NCI-H128 (cell line): Measurements from ENCODE around the gene PADI1.

Experiments used
- DNase-seq: peaks from one replicate; lab custom pipeline; 2025; ENCODE audit not compliant: unreplicated experiment; lab: John Stamatoyannopoulos, UW

PADI1 gene

GRCh38 chr1:17196496-17197185, 8.3 kb upstream of the PADI1 start:
- no peak for DNase-seq

- no peak for DNase-seq
Observed at GRCh38 chr1:17197696-17198095, 7.2 kb upstream of the PADI1 start.

GRCh38 chr1:17198476-17199258, 6.3 kb upstream of the PADI1 start:
- no peak for DNase-seq

- DNase-seq = no peak
Observed at GRCh38 chr1:17199267-17200044, 5.5 kb upstream of the PADI1 start.

GRCh38 chr1:17200246-17200645, 4.7 kb upstream of the PADI1 start:
- DNase-seq = no peak

- DNase-seq = no peak
Observed at GRCh38 chr1:17200756-17201155, 4.2 kb upstream of the PADI1 start.

GRCh38 chr1:17201201-17202021, 3.5 kb upstream of the PADI1 start:
- DNase-seq = no peak

GRCh38 chr1:17205652-17206051, 724 bp downstream of the PADI1 start:
- no peak for DNase-seq

- DNase-seq = no peak
Observed at GRCh38 chr1:17206196-17206595, 1.3 kb downstream of the PADI1 start.

- DNase-seq = no peak
Observed at GRCh38 chr1:17207046-17207445, 2.1 kb downstream of the PADI1 start.

GRCh38 chr1:17207540-17207939, 2.6 kb downstream of the PADI1 start:
- no peak for DNase-seq

- DNase-seq = no peak
Observed at GRCh38 chr1:17207966-17208418, 3.1 kb downstream of the PADI1 start.

- DNase-seq = no peak
Observed at GRCh38 chr1:17208546-17208945, 3.6 kb downstream of the PADI1 start.

GRCh38 chr1:17209430-17209829, 4.5 kb downstream of the PADI1 start:
- no peak for DNase-seq

- no peak for DNase-seq
Observed at GRCh38 chr1:17210176-17210575, 5.2 kb downstream of the PADI1 start.

GRCh38 chr1:17211377-17211776, 6.4 kb downstream of the PADI1 start:
- DNase-seq = no peak

- no peak for DNase-seq
Observed at GRCh38 chr1:17212009-17212408, 7.1 kb downstream of the PADI1 start.

GRCh38 chr1:17212487-17213121, 7.7 kb downstream of the PADI1 start:
- DNase-seq = peak; percentile 13

GRCh38 chr1:17213148-17213781, 8.3 kb downstream of the PADI1 start:
- no peak for DNase-seq

- DNase-seq = no peak
Observed at GRCh38 chr1:17213782-17214148, 8.8 kb downstream of the PADI1 start.
